Sigmoid colon (tissue), 4 donors: Measurements from ENCODE around the gene CDNF.

Source experiments
- CTCF ChIP-seq, 4 experiments: fragments of 450-650 bp in 3 of 4; fragments of 200-600 bp in 1 of 4; IDR thresholded peaks; one replicate each; pipeline ENCODE4 v1.5.1; 2016 to 2019; ENCODE audit warnings: antibody characterized with exemption in 4 of 4, mild to moderate bottlenecking in 3 of 4, moderate library complexity in 2 of 4
- EP300 ChIP-seq, 4 donors: sonication (generic); formaldehyde crosslinking; IDR thresholded peaks; one replicate each; pipeline ENCODE4 v1.6.1; 2017; ENCODE audit warnings: antibody characterized with exemption in 4 of 4
- POLR2A ChIP-seq, 2 donors: fragments of 450-650 bp; IDR thresholded peaks; one replicate each; pipeline ENCODE4 v1.6.1; 2016; ENCODE audit warnings: antibody characterized with exemption in 2 of 2, mild to moderate bottlenecking in 2 of 2, moderate library complexity in 2 of 2

- TF ChIP-seq POLR2A (IDR thresholded peaks at IDR 0.05): no peak
- TF ChIP-seq CTCF (IDR thresholded peaks at IDR 0.05): no peak
- no peak for TF ChIP-seq EP300 (IDR thresholded peaks at IDR 0.05)
These were observed 31.5 kb downstream of the CDNF start for GRCh38 chr10:14806318-14806717.
